ENCODE results near the gene INO80. TPM values are rescaled to one million over a fixed set of nuclear protein-coding genes. Genes with fewer than 3 reads are reported as not detected.

Gene INO80
- total and polyA plus RNA-seq, 7 donors = 7.2 to 36.6 (median 17.1) TPM

GRCh38 chr15:40953713-40954074 is 162.4 kb downstream of the INO80 start:
- H3K4me1 ChIP-seq = peaks cover 0 to 51% (median 37%) of the 10 kb centered on the region in 4 donors
- H3K27ac ChIP-seq = peak overlapping the region; percentile 85 to 91 (median 86)
- TF ChIP-seq CTCF (IDR thresholded peaks at IDR 0.05) (no peak), EP300 (IDR thresholded peaks at IDR 0.05) (no peak), POLR2A (IDR thresholded peaks at IDR 0.05) (no peak), POLR2AphosphoS5 (IDR thresholded peaks at IDR 0.05) (no peak)
- 12 to 14% methylated on average over 17 of the region's 17 CpGs for WGBS, 2 donors
- no peaks in the 10 kb centered on the region for H3K9me3 ChIP-seq
- intact Hi-C loops (cut with DNase I) = no loop called here
- peak overlapping the region; percentile 44 to 80 (median 63) for H3K4me3 ChIP-seq
- no peaks in the 10 kb centered on the region for H3K36me3 ChIP-seq
- no peak for DNase-seq
- H3K27me3 ChIP-seq = no peaks in the 10 kb centered on the region

- Histone ChIP-seq H3K4me3 (peak within 1 kb of the TSS; percentile 44 to 80 (median 63)), H3K4me1 (peaks cover 0 to 46% (median 35%) of the 10 kb centered on the region in 4 donors), H3K27me3 (no peaks in the 10 kb centered on the region), H3K36me3 (no peaks in the 10 kb centered on the region), H3K9me3 (no peaks in the 10 kb centered on the region), H3K27ac (peak within 1 kb of the TSS; percentile 85 to 91 (median 86))
- intact Hi-C loops (cut with DNase I) = no loop called here
- DNase-seq = peak; percentile 97
- no peak for TF ChIP-seq CTCF (IDR thresholded peaks at IDR 0.05)
- peak; percentile 59 to 82 (median 78) for TF ChIP-seq POLR2AphosphoS5 (IDR thresholded peaks at IDR 0.05)
- no peak for TF ChIP-seq EP300 (IDR thresholded peaks at IDR 0.05)
- TF ChIP-seq POLR2A (IDR thresholded peaks at IDR 0.05) = peak; percentile 22 to 47
- 1% methylated on average over 72 of the region's 72 CpGs for WGBS, 2 donors
These were observed 163.0 kb downstream of the INO80 start, which contains the start of gene CHAC1 for GRCh38 chr15:40952901-40953712. Gene CHAC1 (plus strand): TSS chr15:40953471. CDS start chr15:40953584, 113 bp downstream.

GRCh38 chr15:40952301-40952900 is 163.7 kb downstream of the INO80 start:
- intact Hi-C loops (cut with DNase I) = no loop called here
- TF ChIP-seq POLR2AphosphoS5 (IDR thresholded peaks at IDR 0.05) (no peak), POLR2A (IDR thresholded peaks at IDR 0.05) (no peak), EP300 (IDR thresholded peaks at IDR 0.05) (no peak), CTCF (IDR thresholded peaks at IDR 0.05) (no peak)
- Histone ChIP-seq H3K4me1 (peaks cover 0 to 40% (median 32%) of the 10 kb centered on the region in 4 donors), H3K4me3 (peak overlapping the region; percentile 44 to 80 (median 63)), H3K27me3 (no peaks in the 10 kb centered on the region), H3K9me3 (no peaks in the 10 kb centered on the region), H3K36me3 (no peaks in the 10 kb centered on the region), H3K27ac (peak overlapping the region; percentile 85 to 91 (median 86))
- no peak for DNase-seq
- WGBS, 2 donors = 30 to 54% methylated on average over 23 of the region's 23 CpGs

GRCh38 chr15:40951764-40952163 is 164.3 kb downstream of the INO80 start:
- Histone ChIP-seq H3K4me3 (no peak overlapping the region), H3K36me3 (no peaks in the 10 kb centered on the region), H3K4me1 (peaks cover 0 to 34% (median 26%) of the 10 kb centered on the region in 4 donors), H3K9me3 (no peaks in the 10 kb centered on the region), H3K27me3 (no peaks in the 10 kb centered on the region), H3K27ac (no peak overlapping the region)
- intact Hi-C loops (cut with DNase I) = no loop called here
- 92% methylated on average over 4 of the region's 4 CpGs for WGBS, 2 donors
- DNase-seq = no peak
- TF ChIP-seq CTCF (IDR thresholded peaks at IDR 0.05) (no peak), EP300 (IDR thresholded peaks at IDR 0.05) (no peak), POLR2A (IDR thresholded peaks at IDR 0.05) (no peak), POLR2AphosphoS5 (IDR thresholded peaks at IDR 0.05) (no peak)

All from sigmoid colon (tissue), 7 donors.